CD14-positive monocyte (primary cell): ENCODE data around the gene ZCRB1. TPM values are rescaled to one million over a fixed set of nuclear protein-coding genes. Genes with fewer than 3 reads are reported as not detected.

ENCODE experiments used
- DNase-seq, 3 donors: peaks; one replicate each; pipeline ENCODE4 v3.0.0-alpha.2; 2011 to 2022
- H2AFZ ChIP-seq: 2 replicates; pipeline ENCODE4 v1.6.0; 2012; ENCODE audit warnings: mild to moderate bottlenecking, low read depth, low read length, inconsistent platforms; ENCODE audit not compliant: insufficient read depth, poor library complexity, severe bottlenecking
- H3K27ac ChIP-seq, 2 donors: 1 replicate in 1 of 2; 2 replicates in 1 of 2; pipeline ENCODE4 v1.5.1; 2012 to 2013; ENCODE audit warnings: low read length in 2 of 2, control low read depth in 1 of 2, inconsistent platforms in 1 of 2, low read depth in 1 of 2, mild to moderate bottlenecking in 1 of 2
- H3K27me3 ChIP-seq, 2 donors: one replicate each; pipeline versions ENCODE4 v1.6.0 to v1.6.1; 2011 to 2013; ENCODE audit warnings: low read length in 2 of 2; ENCODE audit not compliant: control insufficient read depth in 2 of 2, insufficient read depth in 2 of 2
- H3K36me3 ChIP-seq, 2 donors: replicated peaks in 1 of 2; 1 replicate in 1 of 2; 2 replicates in 1 of 2; pipeline versions ENCODE4 v1.5.1 to v1.6.1; 2012 to 2013; ENCODE audit warnings: low read length in 2 of 2, control low read depth in 1 of 2, inconsistent platforms in 1 of 2, mild to moderate bottlenecking in 1 of 2; ENCODE audit not compliant: insufficient read depth in 2 of 2, control insufficient read depth in 1 of 2
- H3K4me1 ChIP-seq, 2 donors: 1 replicate in 1 of 2; 2 replicates in 1 of 2; pipeline versions ENCODE4 v1.5.1 to v1.6.1; 2012 to 2013; ENCODE audit warnings: low read length in 2 of 2, control low read depth in 1 of 2, inconsistent platforms in 1 of 2, mild to moderate bottlenecking in 1 of 2, moderate library complexity in 1 of 2; ENCODE audit not compliant: insufficient read depth in 2 of 2, control insufficient read depth in 1 of 2
- H3K4me2 ChIP-seq: replicated peaks from 2 replicates; pipeline ENCODE3; 2012; ENCODE audit warnings: low read length, moderate library complexity, mild to moderate bottlenecking; ENCODE audit not compliant: poor library complexity, severe bottlenecking; ENCODE audit errors: extremely low read depth
- H3K4me3 ChIP-seq, 3 experiments: fragments of 200-600 bp in 1 of 3; sonication (generic) in 1 of 3; replicated peaks in 1 of 3; 1 replicate in 2 of 3; 2 replicates in 1 of 3; pipeline ENCODE4 v1.5.1; 2011 to 2013; ENCODE audit warnings: low read length in 3 of 3, mild to moderate bottlenecking in 3 of 3, control low read depth in 2 of 3, low read depth in 2 of 3, inconsistent platforms in 1 of 3, moderate library complexity in 1 of 3
- H3K79me2 ChIP-seq: 2 replicates; pipeline ENCODE4 v1.6.0; 2012; ENCODE audit warnings: mild to moderate bottlenecking, control low read depth, inconsistent platforms, low read length, moderate library complexity; ENCODE audit not compliant: insufficient read depth
- H3K9ac ChIP-seq: 2 replicates; pipeline ENCODE4 v1.6.0; 2017; ENCODE audit warnings: low read length, mild to moderate bottlenecking; ENCODE audit not compliant: insufficient read depth, poor library complexity, severe bottlenecking
- H3K9me3 ChIP-seq, 2 donors: replicated peaks in 1 of 2; 1 replicate in 1 of 2; 2 replicates in 1 of 2; pipeline versions ENCODE4 v1.5.1 to v1.6.1; 2012 to 2013; ENCODE audit warnings: low read length in 2 of 2, control low read depth in 1 of 2; ENCODE audit not compliant: control insufficient read depth in 1 of 2, insufficient read depth in 1 of 2
- H4K20me1 ChIP-seq: 2 replicates; pipeline ENCODE4 v1.6.0; 2012; ENCODE audit warnings: mild to moderate bottlenecking, low read length, control low read depth, moderate library complexity; ENCODE audit not compliant: insufficient read depth
- H3K27ac Mint-ChIP-seq, 7 donors: one replicate each; pipeline ENCODE4 v1.8.0; 2020; ENCODE audit warnings: mild to moderate bottlenecking in 7 of 7, mixed read lengths in 7 of 7, moderate library complexity in 6 of 7, inconsistent platforms in 2 of 7
- H3K27me3 Mint-ChIP-seq, 3 donors: one replicate each; pipeline ENCODE4 v1.8.0; 2021 to 2022; ENCODE audit warnings: low read depth in 3 of 3, mild to moderate bottlenecking in 3 of 3, mixed read lengths in 3 of 3, moderate library complexity in 3 of 3, inconsistent platforms in 1 of 3
- H3K36me3 Mint-ChIP-seq, 2 donors: one replicate each; pipeline ENCODE4 v1.8.0; 2020; ENCODE audit warnings: mixed read lengths in 2 of 2, inconsistent platforms in 1 of 2, mild to moderate bottlenecking in 1 of 2
- H3K4me1 Mint-ChIP-seq: one replicate; pipeline ENCODE4 v1.8.0; 2020; ENCODE audit warnings: mild to moderate bottlenecking, mixed read lengths
- H3K4me3 Mint-ChIP-seq, 2 donors: one replicate each; pipeline ENCODE4 v1.8.0; 2020; ENCODE audit warnings: mild to moderate bottlenecking in 2 of 2, mixed read lengths in 2 of 2, moderate library complexity in 1 of 2
- H3K9me3 Mint-ChIP-seq, 7 donors: one replicate each; pipeline ENCODE4 v1.8.0; 2020 to 2022; ENCODE audit warnings: mixed read lengths in 7 of 7, mild to moderate bottlenecking in 6 of 7, moderate library complexity in 6 of 7, inconsistent platforms in 2 of 7
- WGBS: methylation state at CpG from one replicate; pipeline ENCODE4 v1.1.5; 2013; ENCODE audit warnings: missing lambda C conversion rate; ENCODE audit not compliant: insufficient coverage; 5-methylcytosine and 5-hydroxymethylcytosine counted together
- intact Hi-C, 2 donors: fragments of 100-400 bp; cut with micrococcal nuclease; formaldehyde crosslinking; loops; one replicate each; pipeline versions ENCODE4 v1.15.0 to v1.15.1; 2023
- polyA plus RNA-seq, 3 donors: library from polyadenylated mRNA; depleted of rRNA in 1 of 3; unstranded in 2 of 3; stranded (reverse) in 1 of 3; fragments of 300-500 nt in 2 of 3; fragments of >200 nt in 1 of 3; fragmentation: Illumina TruSeq in 2 of 3; gene quantifications; 1 replicate in 2 of 3; 2 replicates in 1 of 3; pipeline ENCODE4 v1.2.3, GENCODE V29; 2012 to 2021
- TF ChIP-seq, protein P1 (sequence below): fragments of 200-600 bp; IDR thresholded peaks from one replicate; pipeline ENCODE4 v1.8.0; 2022; ENCODE audit warnings: antibody characterized with exemption, mild to moderate bottlenecking

The ZCRB1 gene
- polyA plus RNA-seq, 3 donors: 9.2 to 34.4 (median 32.2) TPM

DNA sequence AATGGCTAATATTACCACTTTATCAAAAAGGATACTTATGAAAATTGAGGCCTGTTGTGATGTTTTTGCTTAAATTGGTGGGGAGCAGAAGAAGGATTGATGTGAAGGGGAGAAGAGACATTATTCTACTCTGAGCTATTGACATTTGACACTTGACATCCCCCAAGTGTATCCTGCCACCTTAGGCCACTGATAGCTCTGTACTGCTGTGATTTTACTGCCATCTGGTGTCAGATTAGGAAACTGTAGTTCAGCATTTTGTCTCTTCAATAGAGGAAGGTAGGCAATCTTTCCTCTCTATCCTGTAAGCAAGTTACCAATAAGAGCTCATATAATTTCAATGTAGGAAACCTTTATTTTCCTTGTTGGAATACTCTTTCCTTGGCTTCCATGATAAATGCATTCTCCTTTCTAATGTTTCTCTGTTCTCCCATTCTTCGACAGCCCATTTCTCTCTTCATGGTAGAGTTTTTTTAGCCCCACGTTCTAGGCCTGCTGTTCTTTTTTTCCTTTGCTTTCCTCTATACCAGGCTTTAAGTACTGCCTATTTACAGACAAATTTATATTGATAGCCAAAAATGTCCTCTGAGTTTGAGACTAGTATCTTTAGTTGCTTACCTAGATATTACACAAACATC is 46.4 kb upstream of the ZCRB1 start:
- H3K4me2 ChIP-seq: no peak overlapping the region
- peaks cover 19 to 39% of the 10 kb centered on the region in 2 donors for H3K36me3 ChIP-seq
- H3K27ac ChIP-seq: no peak overlapping the region
- H3K9me3 Mint-ChIP-seq: no peaks in the 10 kb centered on the region
- TF ChIP-seq, protein P1, sequence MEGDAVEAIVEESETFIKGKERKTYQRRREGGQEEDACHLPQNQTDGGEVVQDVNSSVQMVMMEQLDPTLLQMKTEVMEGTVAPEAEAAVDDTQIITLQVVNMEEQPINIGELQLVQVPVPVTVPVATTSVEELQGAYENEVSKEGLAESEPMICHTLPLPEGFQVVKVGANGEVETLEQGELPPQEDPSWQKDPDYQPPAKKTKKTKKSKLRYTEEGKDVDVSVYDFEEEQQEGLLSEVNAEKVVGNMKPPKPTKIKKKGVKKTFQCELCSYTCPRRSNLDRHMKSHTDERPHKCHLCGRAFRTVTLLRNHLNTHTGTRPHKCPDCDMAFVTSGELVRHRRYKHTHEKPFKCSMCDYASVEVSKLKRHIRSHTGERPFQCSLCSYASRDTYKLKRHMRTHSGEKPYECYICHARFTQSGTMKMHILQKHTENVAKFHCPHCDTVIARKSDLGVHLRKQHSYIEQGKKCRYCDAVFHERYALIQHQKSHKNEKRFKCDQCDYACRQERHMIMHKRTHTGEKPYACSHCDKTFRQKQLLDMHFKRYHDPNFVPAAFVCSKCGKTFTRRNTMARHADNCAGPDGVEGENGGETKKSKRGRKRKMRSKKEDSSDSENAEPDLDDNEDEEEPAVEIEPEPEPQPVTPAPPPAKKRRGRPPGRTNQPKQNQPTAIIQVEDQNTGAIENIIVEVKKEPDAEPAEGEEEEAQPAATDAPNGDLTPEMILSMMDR: peak; percentile 81
- WGBS: no CpG with 5 or more reads among the region's 2 CpGs
- H4K20me1 ChIP-seq: no peaks in the 10 kb centered on the region
- no peak overlapping the region for H2AFZ ChIP-seq
- H3K36me3 Mint-ChIP-seq: peaks cover 23 to 29% of the 10 kb centered on the region in 2 donors
- intact Hi-C loops: no loop called here
- peaks cover 2% of the 10 kb centered on the region for H3K4me1 Mint-ChIP-seq
- no peak overlapping the region for H3K4me3 ChIP-seq
- no peaks in the 10 kb centered on the region for H3K9me3 ChIP-seq
- H3K27me3 ChIP-seq: no peaks in the 10 kb centered on the region
- peaks cover 11% of the 10 kb centered on the region for H3K79me2 ChIP-seq
- H3K27ac Mint-ChIP-seq: no peak overlapping the region
- H3K27me3 Mint-ChIP-seq: no peaks in the 10 kb centered on the region
- no peak overlapping the region for H3K9ac ChIP-seq
- DNase-seq: peak; percentile 34 to 64 (median 46)
- H3K4me1 ChIP-seq: no peaks in the 10 kb centered on the region
- H3K4me3 Mint-ChIP-seq: no peak overlapping the region

GRCh38 chr12:42370013-42370412 is 44.1 kb upstream of the ZCRB1 start:
- Mint-ChIP-seq H3K36me3 (peaks cover 8 to 11% of the 10 kb centered on the region in 2 donors), H3K27ac (no peak overlapping the region), H3K27me3 (no peaks in the 10 kb centered on the region), H3K4me3 (no peak overlapping the region), H3K4me1 (peaks cover 2% of the 10 kb centered on the region), H3K9me3 (no peaks in the 10 kb centered on the region)
- TF ChIP-seq, protein P1: no peak
- H4K20me1 ChIP-seq: no peaks in the 10 kb centered on the region
- H3K27ac ChIP-seq: no peak overlapping the region
- intact Hi-C loops: no loop called here
- H3K4me1 ChIP-seq: no peaks in the 10 kb centered on the region
- H3K79me2 ChIP-seq: peaks cover 11% of the 10 kb centered on the region
- DNase-seq: no peak
- no peak overlapping the region for H3K9ac ChIP-seq
- 94% methylated on average over 2 of the region's 4 CpGs for WGBS
- no peak overlapping the region for H3K4me3 ChIP-seq
- peaks cover 3 to 16% of the 10 kb centered on the region in 2 donors for H3K36me3 ChIP-seq
- H3K4me2 ChIP-seq: no peak overlapping the region
- H3K9me3 ChIP-seq: no peaks in the 10 kb centered on the region
- no peaks in the 10 kb centered on the region for H3K27me3 ChIP-seq
- no peak overlapping the region for H2AFZ ChIP-seq
